ENCODE results near the gene DLEU7.

- TF ChIP-seq, protein P1, sequence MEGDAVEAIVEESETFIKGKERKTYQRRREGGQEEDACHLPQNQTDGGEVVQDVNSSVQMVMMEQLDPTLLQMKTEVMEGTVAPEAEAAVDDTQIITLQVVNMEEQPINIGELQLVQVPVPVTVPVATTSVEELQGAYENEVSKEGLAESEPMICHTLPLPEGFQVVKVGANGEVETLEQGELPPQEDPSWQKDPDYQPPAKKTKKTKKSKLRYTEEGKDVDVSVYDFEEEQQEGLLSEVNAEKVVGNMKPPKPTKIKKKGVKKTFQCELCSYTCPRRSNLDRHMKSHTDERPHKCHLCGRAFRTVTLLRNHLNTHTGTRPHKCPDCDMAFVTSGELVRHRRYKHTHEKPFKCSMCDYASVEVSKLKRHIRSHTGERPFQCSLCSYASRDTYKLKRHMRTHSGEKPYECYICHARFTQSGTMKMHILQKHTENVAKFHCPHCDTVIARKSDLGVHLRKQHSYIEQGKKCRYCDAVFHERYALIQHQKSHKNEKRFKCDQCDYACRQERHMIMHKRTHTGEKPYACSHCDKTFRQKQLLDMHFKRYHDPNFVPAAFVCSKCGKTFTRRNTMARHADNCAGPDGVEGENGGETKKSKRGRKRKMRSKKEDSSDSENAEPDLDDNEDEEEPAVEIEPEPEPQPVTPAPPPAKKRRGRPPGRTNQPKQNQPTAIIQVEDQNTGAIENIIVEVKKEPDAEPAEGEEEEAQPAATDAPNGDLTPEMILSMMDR (IDR thresholded peaks at IDR 0.05) = no peak
- no peak for TF ChIP-seq POLR2A (IDR thresholded peaks at IDR 0.05)
Observed at GRCh38 chr13:50826035-50826434, 17.5 kb downstream of the DLEU7 start.

All from testis (tissue), 2 donors.